Left renal cortex interstitium (tissue), 4 donors: Measurements from ENCODE around the gene TNFAIP3. TPM values are rescaled to one million over a fixed set of nuclear protein-coding genes. Genes with fewer than 3 reads are reported as not detected.

Experiments used
- DNase-seq, 4 donors: peaks; one replicate each; pipeline ENCODE4 v3.0.0-alpha.2; 2013; ENCODE audit warnings: low read depth in 4 of 4, low spot score in 2 of 4, missing footprints in 1 of 4
- polyA plus RNA-seq, 4 donors: library from polyadenylated mRNA; unstranded; fragments of 120-200 nt; gene quantifications; one replicate each; pipeline ENCODE4 v1.2.1, GENCODE V29; 2013; ENCODE audit not compliant: insufficient read length in 4 of 4

The TNFAIP3 gene
- polyA plus RNA-seq, 4 donors, result 7.5 to 9.3 (median 8.2) TPM

- no peak for DNase-seq
These were observed 50.7 kb downstream of the TNFAIP3 start for GRCh38 chr6:137917551-137918325.

GRCh38 chr6:137919502-137919823 lies 52.4 kb downstream of the TNFAIP3 start:
- no peak for DNase-seq

GRCh38 chr6:137919837-137920730 lies 53.0 kb downstream of the TNFAIP3 start:
- no peak for DNase-seq

GRCh38 chr6:137921823-137922222 lies 54.8 kb downstream of the TNFAIP3 start:
- DNase-seq, result no peak

GRCh38 chr6:137923866-137924653 lies 57.0 kb downstream of the TNFAIP3 start:
- DNase-seq, result no peak

GRCh38 chr6:137925141-137925698 lies 58.2 kb downstream of the TNFAIP3 start:
- DNase-seq, result no peak

- DNase-seq, result no peak
These were observed 59.2 kb downstream of the TNFAIP3 start for GRCh38 chr6:137926207-137926731.

- no peak for DNase-seq
These were observed 59.9 kb downstream of the TNFAIP3 start for GRCh38 chr6:137926985-137927384.

GRCh38 chr6:137927777-137928218 lies 60.7 kb downstream of the TNFAIP3 start:
- no peak for DNase-seq

GRCh38 chr6:137928286-137928685 lies 61.2 kb downstream of the TNFAIP3 start:
- no peak for DNase-seq

- no peak for DNase-seq
These were observed 64.9 kb downstream of the TNFAIP3 start for GRCh38 chr6:137931849-137932465.

Other genes with a start within 250 kb of the TNFAIP3 start
- gene PERP, start 240.2 kb downstream of the TNFAIP3 start, polyA plus RNA-seq, result 10 to 100 TPM; 16.5 to 24.9 (median 20.0) TPM